ENCODE measurements around the gene FBXO38.

DNA sequence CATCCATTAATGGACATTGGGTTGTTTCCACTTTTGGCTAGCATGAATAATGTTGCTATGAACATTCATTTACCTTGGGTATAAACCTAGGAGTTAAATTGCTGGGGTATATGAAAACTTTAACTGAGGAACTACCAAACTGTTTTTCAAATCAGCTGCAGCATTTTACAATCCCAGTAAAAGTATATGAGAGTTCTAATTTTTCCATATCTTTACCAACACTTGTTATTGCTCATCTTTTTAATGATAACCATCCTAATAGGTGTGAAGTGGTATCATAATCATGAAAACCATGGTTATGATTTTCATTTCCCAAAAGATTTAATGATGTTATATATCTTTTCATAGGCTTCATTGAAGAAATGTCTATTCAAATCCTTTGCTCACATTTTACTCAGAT is 15.5 kb upstream of the FBXO38 start:
- no peak for TF ChIP-seq EZH2 (IDR thresholded peaks at IDR 0.05; ENCODE audit: borderline replicate concordance, insufficient read depth, low read depth, low read length, poor library complexity, severe bottlenecking)
- TF ChIP-seq, protein P1, sequence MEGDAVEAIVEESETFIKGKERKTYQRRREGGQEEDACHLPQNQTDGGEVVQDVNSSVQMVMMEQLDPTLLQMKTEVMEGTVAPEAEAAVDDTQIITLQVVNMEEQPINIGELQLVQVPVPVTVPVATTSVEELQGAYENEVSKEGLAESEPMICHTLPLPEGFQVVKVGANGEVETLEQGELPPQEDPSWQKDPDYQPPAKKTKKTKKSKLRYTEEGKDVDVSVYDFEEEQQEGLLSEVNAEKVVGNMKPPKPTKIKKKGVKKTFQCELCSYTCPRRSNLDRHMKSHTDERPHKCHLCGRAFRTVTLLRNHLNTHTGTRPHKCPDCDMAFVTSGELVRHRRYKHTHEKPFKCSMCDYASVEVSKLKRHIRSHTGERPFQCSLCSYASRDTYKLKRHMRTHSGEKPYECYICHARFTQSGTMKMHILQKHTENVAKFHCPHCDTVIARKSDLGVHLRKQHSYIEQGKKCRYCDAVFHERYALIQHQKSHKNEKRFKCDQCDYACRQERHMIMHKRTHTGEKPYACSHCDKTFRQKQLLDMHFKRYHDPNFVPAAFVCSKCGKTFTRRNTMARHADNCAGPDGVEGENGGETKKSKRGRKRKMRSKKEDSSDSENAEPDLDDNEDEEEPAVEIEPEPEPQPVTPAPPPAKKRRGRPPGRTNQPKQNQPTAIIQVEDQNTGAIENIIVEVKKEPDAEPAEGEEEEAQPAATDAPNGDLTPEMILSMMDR (IDR thresholded peaks at IDR 0.05): no peak
